Measurements from ENCODE around the gene FOXI2. TPM values are rescaled to one million over a fixed set of nuclear protein-coding genes. Genes with fewer than 3 reads are reported as not detected.

FOXI2 gene
- total and polyA plus RNA-seq, 9 of the 15 experiments (the other 6 are each of a cell fraction or from before 2014, with no cell fraction given) = not detected

- no peak overlapping the region for H2AFZ ChIP-seq (ENCODE audit: low read depth, low read length)
- no peak overlapping the region for H3K4me3 ChIP-seq
- no peaks in the 10 kb centered on the region for H3K36me3 ChIP-seq (ENCODE audit: control insufficient read depth, insufficient read depth, low read length)
- no peak overlapping the region for H3K9ac ChIP-seq (ENCODE audit: insufficient read depth in 1 of 2, low read depth in 2 of 2, low read length in 2 of 2)
- in situ Hi-C loops (cut with MboI) = no loop called here
- ATAC-seq (no peak), FAIRE-seq (no peak), DNase-seq (ENCODE audit: extremely low read depth in 1 of 4, low spot score in 3 of 4) (no peak)
- TF ChIP-seq NCOA1 (IDR thresholded peaks at IDR 0.05; ENCODE audit: low read depth) (no peak), HSF4 (CRISPR knock-in tag; IDR thresholded peaks at IDR 0.05; ENCODE audit: borderline replicate concordance) (no peak), CHD1 (IDR thresholded peaks at IDR 0.05; ENCODE audit: low read length) (no peak), ATF7 (IDR thresholded peaks at IDR 0.05) (no peak), ZNF76 (CRISPR knock-in tag; IDR thresholded peaks at IDR 0.05; ENCODE audit: borderline replicate concordance) (no peak), ZNF699 (CRISPR knock-in tag; IDR thresholded peaks at IDR 0.05; ENCODE audit: insufficient replicate concordance) (no peak), STAT5A (IDR thresholded peaks at IDR 0.05; ENCODE audit: borderline replicate concordance, low read length) (no peak), ZNF140 (CRISPR knock-in tag; IDR thresholded peaks at IDR 0.05) (no peak), KLF1 (tag; IDR thresholded peaks at IDR 0.05) (no peak), CTBP1 (IDR thresholded peaks at IDR 0.05; ENCODE audit: borderline replicate concordance) (no peak), ZNF282 (CRISPR knock-in tag; IDR thresholded peaks at IDR 0.05) (no peak), ZBTB49 (CRISPR knock-in tag; IDR thresholded peaks at IDR 0.05; ENCODE audit: borderline replicate concordance) (no peak), ELK3 (CRISPR knock-in tag; IDR thresholded peaks at IDR 0.05) (no peak), CBFA2T3 (IDR thresholded peaks at IDR 0.05) (no peak), MIER1 (IDR thresholded peaks at IDR 0.05; ENCODE audit: low read depth) (no peak), KLF10 (CRISPR knock-in tag; IDR thresholded peaks at IDR 0.05) (no peak), ETS2 (tag; IDR thresholded peaks at IDR 0.05; ENCODE audit: borderline replicate concordance, poor library complexity, severe bottlenecking) (no peak), NFE2 (IDR thresholded peaks at IDR 0.05; ENCODE audit: low read depth) (no peak), DACH1 (IDR thresholded peaks at IDR 0.05; ENCODE audit: partially characterized antibody) (no peak)
- TF ChIP-seq, protein P1, sequence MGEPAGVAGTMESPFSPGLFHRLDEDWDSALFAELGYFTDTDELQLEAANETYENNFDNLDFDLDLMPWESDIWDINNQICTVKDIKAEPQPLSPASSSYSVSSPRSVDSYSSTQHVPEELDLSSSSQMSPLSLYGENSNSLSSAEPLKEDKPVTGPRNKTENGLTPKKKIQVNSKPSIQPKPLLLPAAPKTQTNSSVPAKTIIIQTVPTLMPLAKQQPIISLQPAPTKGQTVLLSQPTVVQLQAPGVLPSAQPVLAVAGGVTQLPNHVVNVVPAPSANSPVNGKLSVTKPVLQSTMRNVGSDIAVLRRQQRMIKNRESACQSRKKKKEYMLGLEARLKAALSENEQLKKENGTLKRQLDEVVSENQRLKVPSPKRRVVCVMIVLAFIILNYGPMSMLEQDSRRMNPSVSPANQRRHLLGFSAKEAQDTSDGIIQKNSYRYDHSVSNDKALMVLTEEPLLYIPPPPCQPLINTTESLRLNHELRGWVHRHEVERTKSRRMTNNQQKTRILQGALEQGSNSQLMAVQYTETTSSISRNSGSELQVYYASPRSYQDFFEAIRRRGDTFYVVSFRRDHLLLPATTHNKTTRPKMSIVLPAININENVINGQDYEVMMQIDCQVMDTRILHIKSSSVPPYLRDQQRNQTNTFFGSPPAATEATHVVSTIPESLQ (CRISPR knock-in tag; IDR thresholded peaks at IDR 0.05) = no peak
- no peaks in the 10 kb centered on the region for H3K27me3 ChIP-seq (ENCODE audit: control insufficient read depth in 2 of 2, insufficient read depth in 2 of 2, low read length in 2 of 2)
- no TSS peak for BruUV-seq (replicated peaks)
- CTCF ChIA-PET (ENCODE audit: low intra/inter-chr PET ratio) = no interaction called here
- no peaks in the 10 kb centered on the region for H4K20me1 ChIP-seq (replicated peaks; ENCODE audit: control insufficient read depth, insufficient read depth, low read length)
- 0% methylated on average over 6 of the region's 6 CpGs for WGBS (ENCODE audit: insufficient coverage, low coverage, missing lambda C conversion rate)
- no peaks in the 10 kb centered on the region for H3K79me2 ChIP-seq (ENCODE audit: control insufficient read depth, insufficient read depth, low read length)
- H3K4me1 ChIP-seq (replicated peaks in 1 of 2; ENCODE audit: control insufficient read depth in 2 of 2, insufficient read depth in 2 of 2, low read length in 2 of 2) = no peaks in the 10 kb centered on the region
- H3K9me3 ChIP-seq (replicated peaks; ENCODE audit: control insufficient read depth, insufficient read depth, low read depth, low read length) = no peaks in the 10 kb centered on the region
- no peak overlapping the region for H3K27ac ChIP-seq (ENCODE audit: extremely low read depth, low read depth, low read length)
- intact Hi-C loops (cut with micrococcal nuclease) = no loop called here
- no peaks in the 10 kb centered on the region for H3K9me1 ChIP-seq (ENCODE audit: control insufficient read depth, insufficient read depth, low read length)
- H3K4me2 ChIP-seq (ENCODE audit: insufficient read depth, low read length) = no peak overlapping the region
- POLR2A ChIA-PET = no interaction called here
Observed at GRCh38 chr10:127745861-127746260, 8.9 kb downstream of the FOXI2 start.

Measured in K562 (cell line).